Fibroblast of villous mesenchyme (primary cell): Measurements from ENCODE around the gene UGT1A8. TPM values are rescaled to one million over a fixed set of nuclear protein-coding genes. Genes with fewer than 3 reads are reported as not detected.

ENCODE experiments used
- DNase-seq: peaks from one replicate; pipeline ENCODE4 v3.0.0-alpha.2; 2010; ENCODE audit warnings: low read depth
- H3K4me3 ChIP-seq: 2 replicates; pipeline ENCODE4 v1.5.1; 2011; ENCODE audit warnings: low read depth, mild to moderate bottlenecking, low read length
- total RNA-seq: library from RNA; depleted of rRNA; stranded (reverse); fragments of >200 nt; gene quantifications from 2 replicates; pipeline ENCODE4 v1.2.3, GENCODE V29; 2012
- TF ChIP-seq, protein P1 (sequence below): IDR thresholded peaks from 2 replicates; pipeline ENCODE4 v1.5.1; 2012; ENCODE audit warnings: low read depth, mild to moderate bottlenecking, low read length; ENCODE audit not compliant: insufficient read depth

The UGT1A8 gene
- total RNA-seq, 1 donor = under 0.01 TPM

- DNase-seq = no peak
- H3K4me3 ChIP-seq = no peak overlapping the region
- TF ChIP-seq, protein P1, sequence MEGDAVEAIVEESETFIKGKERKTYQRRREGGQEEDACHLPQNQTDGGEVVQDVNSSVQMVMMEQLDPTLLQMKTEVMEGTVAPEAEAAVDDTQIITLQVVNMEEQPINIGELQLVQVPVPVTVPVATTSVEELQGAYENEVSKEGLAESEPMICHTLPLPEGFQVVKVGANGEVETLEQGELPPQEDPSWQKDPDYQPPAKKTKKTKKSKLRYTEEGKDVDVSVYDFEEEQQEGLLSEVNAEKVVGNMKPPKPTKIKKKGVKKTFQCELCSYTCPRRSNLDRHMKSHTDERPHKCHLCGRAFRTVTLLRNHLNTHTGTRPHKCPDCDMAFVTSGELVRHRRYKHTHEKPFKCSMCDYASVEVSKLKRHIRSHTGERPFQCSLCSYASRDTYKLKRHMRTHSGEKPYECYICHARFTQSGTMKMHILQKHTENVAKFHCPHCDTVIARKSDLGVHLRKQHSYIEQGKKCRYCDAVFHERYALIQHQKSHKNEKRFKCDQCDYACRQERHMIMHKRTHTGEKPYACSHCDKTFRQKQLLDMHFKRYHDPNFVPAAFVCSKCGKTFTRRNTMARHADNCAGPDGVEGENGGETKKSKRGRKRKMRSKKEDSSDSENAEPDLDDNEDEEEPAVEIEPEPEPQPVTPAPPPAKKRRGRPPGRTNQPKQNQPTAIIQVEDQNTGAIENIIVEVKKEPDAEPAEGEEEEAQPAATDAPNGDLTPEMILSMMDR = no peak
Measured at GRCh38 chr2:233674314-233674713, 56.9 kb downstream of the UGT1A8 start.

- TF ChIP-seq, protein P1 = no peak
- DNase-seq = no peak
- no peak overlapping the region for H3K4me3 ChIP-seq
Measured at GRCh38 chr2:233674995-233675394, 57.6 kb downstream of the UGT1A8 start.

DNA sequence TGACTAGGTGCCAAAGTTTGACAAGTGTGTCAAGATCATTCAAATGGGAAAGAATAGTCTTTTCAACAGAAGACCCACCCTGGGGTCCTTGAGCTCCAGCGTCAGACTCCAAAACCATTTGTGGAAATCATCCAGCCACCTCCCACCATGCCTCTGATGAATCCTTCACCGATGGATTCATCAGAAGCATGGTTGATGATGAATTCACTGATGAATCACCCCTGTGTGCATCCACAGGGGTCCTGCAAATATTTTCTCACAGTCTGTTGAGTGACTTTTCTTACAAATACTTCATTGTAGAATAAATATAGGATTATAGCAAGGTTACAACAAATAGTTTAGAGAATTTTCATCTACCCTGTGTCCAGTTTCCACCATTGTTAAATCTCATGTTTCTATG is 58.6 kb downstream of the UGT1A8 start:
- H3K4me3 ChIP-seq = no peak overlapping the region
- DNase-seq = no peak
- TF ChIP-seq, protein P1 = no peak

- DNase-seq = no peak
- no peak overlapping the region for H3K4me3 ChIP-seq
- TF ChIP-seq, protein P1 = no peak
Measured at GRCh38 chr2:233679196-233679595, 61.8 kb downstream of the UGT1A8 start.

DNA sequence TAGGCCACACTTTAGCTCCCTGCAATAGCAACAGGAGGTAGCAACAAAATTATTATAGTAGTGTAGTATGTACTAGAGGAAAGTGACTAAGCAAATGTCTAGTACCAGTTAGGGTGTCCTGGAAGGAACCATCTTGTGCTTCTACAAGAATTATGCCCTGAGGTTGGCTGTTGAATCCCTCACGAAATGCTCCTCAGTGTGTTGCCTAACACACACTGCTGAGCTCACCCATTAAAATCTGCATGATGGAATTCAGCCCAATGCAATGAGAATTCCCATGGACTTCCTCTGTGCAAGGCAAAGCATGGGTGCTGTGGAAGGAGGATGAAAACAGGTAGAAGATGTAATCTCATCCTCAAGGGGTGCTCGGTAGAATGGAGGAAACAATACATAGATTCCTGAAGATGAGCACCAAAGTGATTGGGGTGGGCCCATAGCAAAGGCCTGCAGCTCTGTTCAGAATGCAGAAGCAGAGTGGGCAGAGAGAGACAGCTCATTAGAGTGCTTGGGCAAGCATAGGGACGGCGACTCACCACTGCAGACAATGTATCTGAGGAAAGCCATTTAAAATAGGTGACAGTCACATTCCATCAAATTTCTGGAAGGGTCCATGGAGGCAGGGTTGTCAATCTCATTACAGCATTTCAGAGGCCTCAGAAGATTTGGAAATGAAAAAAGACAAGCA is 63.1 kb downstream of the UGT1A8 start:
- DNase-seq = no peak
- TF ChIP-seq, protein P1 = no peak
- no peak overlapping the region for H3K4me3 ChIP-seq

DNA sequence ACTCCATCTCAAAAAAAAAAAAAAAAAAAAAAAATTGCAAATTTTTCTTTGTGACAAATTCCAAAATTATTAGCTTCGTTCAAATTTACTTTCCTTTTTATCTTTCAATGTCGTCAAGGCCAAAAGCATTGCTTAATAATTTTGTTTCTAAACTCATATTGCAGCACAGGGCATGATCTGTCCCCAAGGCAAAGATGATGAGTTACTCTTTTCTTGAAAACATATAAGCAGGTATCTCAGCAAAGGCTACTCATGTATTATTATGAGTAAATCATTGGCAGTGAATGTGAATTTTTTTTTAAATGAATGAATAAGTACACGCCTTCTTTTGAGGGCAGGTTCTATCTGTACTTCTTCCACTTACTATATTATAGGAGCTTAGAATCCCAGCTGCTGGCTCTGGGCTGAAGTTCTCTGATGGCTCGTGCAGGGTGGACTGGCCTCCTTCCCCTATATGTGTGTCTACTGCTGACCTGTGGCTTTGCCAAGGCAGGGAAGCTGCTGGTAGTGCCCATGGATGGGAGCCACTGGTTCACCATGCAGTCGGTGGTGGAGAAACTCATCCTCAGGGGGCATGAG is 64.2 kb downstream of the UGT1A8 start, which contains the start of gene UGT1A7:
Gene UGT1A7, plus strand, starts transcription at position 381 of the 579 bp plus-strand sequence. Its CDS starts 37 bp downstream, at position 418.
- DNase-seq = no peak
- H3K4me3 ChIP-seq = no peak within 1 kb of the TSS
- TF ChIP-seq, protein P1 = no peak

DNA sequence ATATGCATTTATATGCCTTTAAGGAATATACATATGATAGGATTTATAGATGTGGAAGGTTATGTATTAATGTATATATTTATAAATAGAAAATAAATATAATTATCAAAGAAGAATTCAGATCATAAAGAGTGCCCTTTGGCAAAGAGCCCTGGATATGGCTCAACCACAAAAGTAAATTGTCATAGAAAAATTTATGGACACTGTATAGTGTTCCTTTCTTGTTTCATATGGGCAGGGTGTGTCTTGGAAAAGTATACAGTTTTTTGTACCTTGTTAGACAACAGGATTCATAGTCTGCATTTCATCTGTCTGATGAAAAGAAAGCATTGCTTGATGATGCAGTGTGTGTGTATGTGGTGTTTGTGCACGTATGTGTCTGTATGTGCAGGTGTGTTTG is 67.2 kb downstream of the UGT1A8 start:
- no peak overlapping the region for H3K4me3 ChIP-seq
- TF ChIP-seq, protein P1 = no peak
- DNase-seq = no peak
